ENCODE results near the gene NFE2L1.

NFE2L1 gene

DNA sequence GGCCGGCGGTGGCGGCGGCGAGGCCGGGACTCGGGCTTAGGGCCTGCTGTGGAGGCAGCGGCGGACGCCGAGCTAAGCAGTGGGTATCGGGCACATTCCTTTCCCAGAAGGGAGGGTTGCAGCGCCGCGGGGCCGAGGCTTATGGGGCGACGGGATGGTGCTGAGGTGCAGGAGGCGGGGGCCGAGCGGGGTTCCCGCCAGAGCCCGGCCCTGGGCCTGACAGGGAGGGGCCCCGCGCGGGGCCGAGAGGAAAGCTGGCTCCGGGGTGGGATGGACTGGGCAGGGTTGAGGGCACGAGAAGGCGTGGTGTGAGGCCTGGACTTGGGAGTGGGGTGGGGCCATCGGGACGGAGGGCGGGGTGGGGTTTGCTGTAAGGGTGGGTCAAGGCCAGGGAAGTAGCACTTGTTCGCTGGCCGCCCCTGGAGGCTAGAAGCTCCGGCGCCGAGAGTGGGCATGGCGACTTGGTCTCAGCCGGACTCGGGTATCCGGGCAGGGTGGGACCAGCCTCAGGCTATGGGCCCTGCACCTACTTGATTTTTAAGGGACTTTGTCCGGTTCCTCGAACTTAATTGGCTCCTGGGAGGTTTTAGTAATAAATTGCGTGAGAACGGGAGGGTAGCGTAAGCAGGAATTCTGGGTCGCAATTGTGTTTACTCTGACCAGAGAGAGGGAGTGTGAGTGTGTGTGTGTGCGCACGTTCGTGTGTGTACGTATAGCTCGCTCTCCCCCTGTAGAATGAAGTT, 396 bp downstream of the NFE2L1 start:
- DNase-seq (ENCODE audit: insufficient read length, low spot score) = no peak
- TF ChIP-seq, protein P1, sequence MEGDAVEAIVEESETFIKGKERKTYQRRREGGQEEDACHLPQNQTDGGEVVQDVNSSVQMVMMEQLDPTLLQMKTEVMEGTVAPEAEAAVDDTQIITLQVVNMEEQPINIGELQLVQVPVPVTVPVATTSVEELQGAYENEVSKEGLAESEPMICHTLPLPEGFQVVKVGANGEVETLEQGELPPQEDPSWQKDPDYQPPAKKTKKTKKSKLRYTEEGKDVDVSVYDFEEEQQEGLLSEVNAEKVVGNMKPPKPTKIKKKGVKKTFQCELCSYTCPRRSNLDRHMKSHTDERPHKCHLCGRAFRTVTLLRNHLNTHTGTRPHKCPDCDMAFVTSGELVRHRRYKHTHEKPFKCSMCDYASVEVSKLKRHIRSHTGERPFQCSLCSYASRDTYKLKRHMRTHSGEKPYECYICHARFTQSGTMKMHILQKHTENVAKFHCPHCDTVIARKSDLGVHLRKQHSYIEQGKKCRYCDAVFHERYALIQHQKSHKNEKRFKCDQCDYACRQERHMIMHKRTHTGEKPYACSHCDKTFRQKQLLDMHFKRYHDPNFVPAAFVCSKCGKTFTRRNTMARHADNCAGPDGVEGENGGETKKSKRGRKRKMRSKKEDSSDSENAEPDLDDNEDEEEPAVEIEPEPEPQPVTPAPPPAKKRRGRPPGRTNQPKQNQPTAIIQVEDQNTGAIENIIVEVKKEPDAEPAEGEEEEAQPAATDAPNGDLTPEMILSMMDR (IDR thresholded peaks at IDR 0.05; ENCODE audit: insufficient read depth, missing control alignments) = no peak
- no peak for FAIRE-seq

DNA sequence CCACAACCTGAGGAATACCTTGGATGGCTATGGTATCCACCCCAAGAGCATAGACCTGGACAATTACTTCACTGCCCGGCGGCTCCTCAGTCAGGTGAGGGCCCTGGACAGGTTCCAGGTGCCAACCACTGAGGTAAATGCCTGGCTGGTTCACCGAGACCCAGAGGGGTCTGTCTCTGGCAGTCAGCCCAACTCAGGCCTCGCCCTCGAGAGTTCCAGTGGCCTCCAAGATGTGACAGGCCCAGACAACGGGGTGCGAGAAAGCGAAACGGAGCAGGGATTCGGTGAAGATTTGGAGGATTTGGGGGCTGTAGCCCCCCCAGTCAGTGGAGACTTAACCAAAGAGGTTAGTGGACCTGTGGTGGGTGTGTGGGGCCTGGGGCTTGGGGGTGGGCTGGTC, 3.1 kb downstream of the NFE2L1 start:
- FAIRE-seq (no peak), DNase-seq (ENCODE audit: insufficient read length, low spot score) (no peak)
- TF ChIP-seq, protein P1 (IDR thresholded peaks at IDR 0.05; ENCODE audit: insufficient read depth, missing control alignments) = no peak

DNA sequence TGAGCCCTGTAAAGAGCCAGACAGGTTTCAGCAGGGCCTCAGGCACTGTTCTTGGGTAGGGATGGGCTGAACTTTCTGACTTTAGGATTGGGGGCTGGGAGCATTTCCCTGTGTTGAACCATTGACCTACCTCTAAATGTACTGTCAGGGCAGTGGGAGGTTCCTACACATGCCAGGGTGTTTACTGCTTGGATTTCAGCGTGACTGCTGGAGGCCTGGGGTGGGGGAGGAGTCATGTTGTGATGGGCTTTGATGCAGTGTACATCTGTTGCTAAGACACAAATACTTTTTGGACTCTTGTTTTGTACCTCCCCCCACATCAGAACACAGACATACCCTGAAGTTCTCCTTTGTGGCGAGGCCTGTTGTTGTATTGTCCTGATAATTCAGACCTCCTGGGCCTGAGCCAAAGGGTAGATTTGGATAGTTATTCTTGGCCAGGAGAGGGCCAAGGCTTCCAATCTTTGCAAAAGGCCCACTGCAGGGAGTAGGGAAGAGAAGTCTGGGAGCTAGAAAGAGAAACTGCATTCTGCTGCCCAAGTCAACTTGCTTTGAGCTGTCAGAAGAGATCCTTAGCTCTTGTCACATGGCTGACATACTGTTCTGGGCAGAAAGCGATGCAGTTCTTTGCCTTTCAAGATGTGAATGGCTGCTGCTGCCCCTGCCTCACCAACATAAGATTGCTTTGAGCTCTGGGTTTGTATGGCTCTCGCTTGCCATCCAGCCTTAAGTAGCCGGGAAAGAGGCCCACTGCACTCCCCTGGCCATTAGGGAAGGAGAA, 3.7 kb downstream of the NFE2L1 start:
- FAIRE-seq = no peak
- no peak for DNase-seq (ENCODE audit: insufficient read length, low spot score)
- TF ChIP-seq, protein P1 (IDR thresholded peaks at IDR 0.05; ENCODE audit: insufficient read depth, missing control alignments) = no peak

DNA sequence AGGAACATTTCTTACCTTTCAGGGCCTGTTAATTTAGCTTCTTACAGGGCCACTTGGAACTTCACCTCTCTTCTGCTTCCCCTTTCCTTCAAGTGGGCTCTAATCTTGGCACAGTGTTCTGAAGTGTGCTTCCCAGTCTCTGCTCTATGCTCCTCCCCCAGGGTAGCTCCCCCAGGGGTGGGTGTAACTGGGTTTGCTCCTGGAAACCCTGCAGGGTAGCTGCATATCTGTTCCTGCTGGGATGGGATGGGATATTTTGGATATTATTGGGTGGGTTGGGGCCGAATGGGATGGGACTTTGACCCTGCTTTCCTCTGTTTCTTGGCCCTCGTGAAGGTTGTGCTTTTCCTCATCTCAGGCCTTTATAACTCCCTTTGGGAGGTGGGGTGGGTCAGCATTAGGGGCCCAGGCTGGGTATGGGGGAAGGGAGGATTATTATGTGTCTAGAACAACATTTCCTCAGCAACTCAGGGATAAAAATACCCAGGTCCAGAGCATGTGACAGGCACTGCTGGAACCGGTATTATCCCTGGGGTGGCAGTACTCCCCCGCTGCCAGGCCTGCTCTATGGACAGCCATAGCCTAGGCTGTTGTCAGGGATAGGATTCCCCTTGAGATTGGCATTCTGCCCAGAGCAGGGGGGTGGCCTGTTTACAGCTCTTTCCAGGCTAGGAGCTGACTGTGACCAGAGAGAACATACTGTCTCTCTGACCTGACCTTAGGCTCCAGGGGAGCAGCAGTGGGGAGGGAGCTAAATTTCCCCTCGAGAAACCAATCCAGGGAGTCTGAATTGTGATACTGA, 5.0 kb downstream of the NFE2L1 start:
- TF ChIP-seq, protein P1 (IDR thresholded peaks at IDR 0.05; ENCODE audit: insufficient read depth, missing control alignments) = no peak
- FAIRE-seq = no peak
- no peak for DNase-seq (ENCODE audit: insufficient read length, low spot score)

DNA sequence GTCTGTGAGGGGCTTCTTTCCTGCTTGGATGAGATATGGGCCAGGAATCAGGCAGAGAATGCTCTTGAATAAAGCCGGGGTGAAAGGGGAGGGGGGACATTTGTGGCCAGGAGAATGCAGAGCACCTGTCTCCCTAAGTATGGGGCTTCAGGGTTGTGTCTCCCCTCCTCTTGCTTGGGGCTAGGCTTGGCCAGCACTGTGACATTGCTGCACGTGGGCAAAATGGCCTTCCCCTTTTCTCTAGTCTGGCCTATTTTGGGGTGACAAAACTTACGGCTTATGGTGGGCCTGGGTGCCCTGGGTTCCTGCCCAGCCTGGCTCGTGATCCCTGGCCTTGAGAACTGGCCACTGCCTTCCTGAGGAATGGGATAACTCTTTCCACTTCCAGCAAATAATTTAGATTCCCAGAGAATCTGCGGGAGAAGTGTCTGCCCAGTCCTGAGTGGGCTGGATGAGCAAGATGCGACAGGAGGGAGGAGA, 5.6 kb downstream of the NFE2L1 start:
- DNase-seq (ENCODE audit: insufficient read length, low spot score) (no peak), FAIRE-seq (no peak)
- TF ChIP-seq, protein P1 (IDR thresholded peaks at IDR 0.05; ENCODE audit: insufficient read depth, missing control alignments) = no peak

DNA sequence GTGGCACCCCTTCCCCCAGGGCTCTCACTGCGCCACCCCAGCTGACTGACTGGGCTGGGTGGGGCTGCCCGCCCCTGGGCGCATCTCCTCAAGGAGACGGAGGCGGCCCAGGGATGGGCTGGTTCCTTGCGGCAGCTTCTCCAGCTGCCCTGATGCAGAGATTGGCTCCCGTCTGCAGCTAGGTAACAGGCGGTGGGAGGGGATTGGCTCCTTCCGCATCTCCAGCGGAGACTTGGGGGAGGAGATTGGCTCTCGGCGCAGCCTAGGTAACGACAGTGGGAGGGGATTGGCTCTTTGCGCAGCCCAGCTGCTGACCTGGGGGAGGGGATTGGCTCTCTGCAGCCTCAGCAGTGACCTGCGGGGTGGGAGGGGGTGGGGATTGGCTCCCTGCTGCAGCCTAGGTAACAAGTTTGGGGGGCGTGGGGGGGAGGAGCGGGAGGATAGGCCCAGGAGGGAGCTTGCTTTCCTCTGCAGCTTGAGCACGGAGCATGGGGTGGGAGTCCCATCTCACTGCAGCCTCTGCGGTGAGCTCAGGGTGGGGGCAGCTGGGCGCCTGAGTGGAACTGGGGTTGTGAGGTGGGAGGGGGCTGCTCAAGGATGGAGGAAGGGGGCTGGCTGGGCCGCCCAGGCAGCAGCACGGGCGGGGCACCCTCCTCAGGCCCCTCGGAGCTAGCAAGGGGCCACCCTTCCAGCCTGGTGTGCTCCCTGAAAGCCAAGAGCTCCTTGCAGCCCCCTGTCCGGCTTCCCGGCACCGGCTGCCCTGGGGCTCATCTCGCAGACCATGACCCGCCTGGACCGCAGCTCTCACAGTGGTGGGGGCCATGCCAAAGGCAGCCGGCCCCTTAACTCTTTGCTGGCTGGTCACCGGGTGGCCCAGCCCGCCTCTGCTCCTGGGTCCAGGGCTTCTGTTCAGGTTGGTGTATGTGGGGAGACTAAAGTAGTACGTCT, 6.4 kb downstream of the NFE2L1 start:
- no peak for DNase-seq (ENCODE audit: insufficient read length, low spot score)
- no peak for FAIRE-seq
- TF ChIP-seq, protein P1 (IDR thresholded peaks at IDR 0.05; ENCODE audit: insufficient read depth, missing control alignments) = no peak

Measured in D721Med (cell line).